ENCODE results near the gene LCT. TPM values are rescaled to one million over a fixed set of nuclear protein-coding genes. Genes with fewer than 3 reads are reported as not detected.

Gene LCT
- polyA plus RNA-seq, 1 experiment = not detected

- Histone ChIP-seq H3K4me3 (ENCODE audit: low read depth, low read length) (no peak overlapping the region), H3K9me3 (ENCODE audit: control insufficient read depth, insufficient read depth, low read length) (no peaks in the 10 kb centered on the region), H3K27ac (ENCODE audit: low read depth, low read length) (no peak overlapping the region), H3K27me3 (ENCODE audit: control insufficient read depth, insufficient read depth, low read length) (no peaks in the 10 kb centered on the region)
- no peak for TF ChIP-seq CTCF (IDR thresholded peaks at IDR 0.05; ENCODE audit: low read depth, low read length)
- POLR2A ChIA-PET = interaction anchor here (1.0 kb wide), 1 partner anchor 9 kb away, joined by 3 read pairs; no protein-coding TSS in a partner anchor
- DNase-seq (ENCODE audit: low read depth, low spot score) = no peak
- CTCF ChIA-PET = interaction anchor here (1.5 to 3.2 kb wide), 2 partner anchors 10 to 24 kb away, joined by 3 to 12 read pairs; no protein-coding TSS in a partner anchor
Measured at GRCh38 chr2:135773319-135773718, 63.7 kb downstream of the LCT start.

GRCh38 chr2:135768863-135769262, 68.1 kb downstream of the LCT start:
- CTCF ChIA-PET = interaction anchor here (1.1 to 1.5 kb wide), 2 partner anchors 29 to 765 kb away, joined by 3 to 5 read pairs; no protein-coding TSS in a partner anchor
- TF ChIP-seq CTCF (IDR thresholded peaks at IDR 0.05; ENCODE audit: low read depth, low read length) = no peak
- H3K9me3 ChIP-seq (ENCODE audit: control insufficient read depth, insufficient read depth, low read length) = no peaks in the 10 kb centered on the region
- no peak for DNase-seq (ENCODE audit: low read depth, low spot score)
- POLR2A ChIA-PET = interaction anchor here (0.7 kb wide), 1 partner anchor 14 kb away, joined by 6 read pairs; no protein-coding TSS in a partner anchor
- no peak overlapping the region for H3K27ac ChIP-seq (ENCODE audit: low read depth, low read length)
- H3K27me3 ChIP-seq (ENCODE audit: control insufficient read depth, insufficient read depth, low read length) = no peaks in the 10 kb centered on the region
- H3K4me3 ChIP-seq (ENCODE audit: low read depth, low read length) = no peak overlapping the region

- ChIA-PET CTCF (interaction anchor here (0.5 kb wide), 1 partner anchor 324 kb away, joined by 9 read pairs; no protein-coding TSS in a partner anchor), POLR2A (no interaction called here)
Measured at GRCh38 chr2:135762530-135762929, 74.5 kb downstream of the LCT start.

GRCh38 chr2:135762022-135762421, 75.0 kb downstream of the LCT start:
- TF ChIP-seq CTCF (IDR thresholded peaks at IDR 0.05; ENCODE audit: low read depth, low read length) = no peak
- no peak overlapping the region for H3K27ac ChIP-seq (ENCODE audit: low read depth, low read length)
- POLR2A ChIA-PET = no interaction called here
- DNase-seq (ENCODE audit: low read depth, low spot score) = no peak
- no peaks in the 10 kb centered on the region for H3K27me3 ChIP-seq (ENCODE audit: control insufficient read depth, insufficient read depth, low read length)
- H3K4me3 ChIP-seq (ENCODE audit: low read depth, low read length) = no peak overlapping the region
- CTCF ChIA-PET = interaction anchor here (0.5 kb wide), 1 partner anchor 324 kb away, joined by 9 read pairs; no protein-coding TSS in a partner anchor
- H3K9me3 ChIP-seq (ENCODE audit: control insufficient read depth, insufficient read depth, low read length) = no peaks in the 10 kb centered on the region

More at GRCh38 chr2:135762530-135762929, 74.5 kb downstream of the LCT start:
- Histone ChIP-seq H3K4me3 (ENCODE audit: low read depth, low read length) (no peak overlapping the region), H3K27ac (ENCODE audit: low read depth, low read length) (no peak overlapping the region), H3K27me3 (ENCODE audit: control insufficient read depth, insufficient read depth, low read length) (no peaks in the 10 kb centered on the region), H3K9me3 (ENCODE audit: control insufficient read depth, insufficient read depth, low read length) (no peaks in the 10 kb centered on the region)
- DNase-seq (ENCODE audit: low read depth, low spot score) = no peak
- TF ChIP-seq CTCF (IDR thresholded peaks at IDR 0.05; ENCODE audit: low read depth, low read length) = no peak

GRCh38 chr2:135756692-135757091, 80.3 kb downstream of the LCT start:
- no peak for DNase-seq (ENCODE audit: low read depth, low spot score)
- Histone ChIP-seq H3K27me3 (ENCODE audit: control insufficient read depth, insufficient read depth, low read length) (no peaks in the 10 kb centered on the region), H3K4me3 (ENCODE audit: low read depth, low read length) (no peak overlapping the region), H3K27ac (ENCODE audit: low read depth, low read length) (no peak overlapping the region), H3K9me3 (ENCODE audit: control insufficient read depth, insufficient read depth, low read length) (no peaks in the 10 kb centered on the region)
- CTCF ChIA-PET = no interaction called here
- TF ChIP-seq CTCF (IDR thresholded peaks at IDR 0.05; ENCODE audit: low read depth, low read length) = no peak
- POLR2A ChIA-PET = no interaction called here

Measured in AG04450 (cell line).